H1 (cell line): ENCODE measurements around the gene KIF26B. TPM values are rescaled to one million over a fixed set of nuclear protein-coding genes. Genes with fewer than 3 reads are reported as not detected.

Experiments
- CTCF ChIA-PET: fragments of 300-600 bp; sonication (Branson Sonifier 250); formaldehyde crosslinking; loops from one replicate; lab custom pipeline; 2021; ENCODE audit not compliant: partially characterized antibody; lab: Charles Lee
- POLR2A ChIA-PET: fragments of 300-600 bp; sonication (Branson Sonifier 250); formaldehyde crosslinking; loops from one replicate; lab custom pipeline; 2021; ENCODE audit warnings: inconsistent platforms; ENCODE audit not compliant: partially characterized antibody; lab: Charles Lee
- DNase-seq, 2 experiments: peaks; one replicate each; pipeline versions ENCODE4 v3.0.0 to v3.0.0-alpha.2; 2010 to 2022; ENCODE audit warnings: low spot score in 2 of 2, low read depth in 1 of 2, mixed read lengths in 1 of 2
- FAIRE-seq: peaks from 2 replicates; lab custom pipeline; 2011; peaks lifted over from hg19 to GRCh38; lab: Jason Lieb, UNC
- H2AFZ ChIP-seq: 2 replicates; pipeline ENCODE4 v1.8.1; 2012; ENCODE audit warnings: low read length, inconsistent platforms
- H2AK5ac ChIP-seq: 2 replicates; pipeline ENCODE4 v1.6.1; 2013; ENCODE audit warnings: low read depth, low read length
- H2BK120ac ChIP-seq: replicated peaks from 2 replicates; pipeline ENCODE3; 2013; ENCODE audit warnings: low read depth, low read length, inconsistent platforms
- H2BK12ac ChIP-seq: 2 replicates; pipeline ENCODE4 v1.6.1; 2013; ENCODE audit warnings: low read depth, low read length
- H2BK15ac ChIP-seq: 2 replicates; pipeline ENCODE4 v1.6.1; 2013; ENCODE audit warnings: low read length
- H2BK20ac ChIP-seq: 2 replicates; pipeline ENCODE4 v1.6.1; 2013; ENCODE audit warnings: low read length
- H2BK5ac ChIP-seq: 2 replicates; pipeline ENCODE4 v1.6.1; 2013; ENCODE audit warnings: low read depth, low read length
- H3K14ac ChIP-seq: 2 replicates; pipeline ENCODE4 v1.6.1; 2013; ENCODE audit warnings: inconsistent platforms; ENCODE audit not compliant: insufficient read length
- H3K18ac ChIP-seq: 2 replicates; pipeline ENCODE4 v1.6.1; 2013; ENCODE audit warnings: low read length; ENCODE audit errors: extremely low read depth
- H3K23ac ChIP-seq: 2 replicates; pipeline ENCODE4 v1.6.1; 2013; ENCODE audit warnings: inconsistent platforms; ENCODE audit not compliant: insufficient read length
- H3K23me2 ChIP-seq: 2 replicates; pipeline ENCODE4 v1.6.1; 2013; ENCODE audit warnings: low read depth, low read length
- H3K27ac ChIP-seq: 2 replicates; pipeline ENCODE4 v1.6.1; 2011; ENCODE audit warnings: low read depth, low read length, inconsistent platforms
- H3K27me3 ChIP-seq, 4 experiments: replicated peaks in 1 of 4; 1 replicate in 1 of 4; 2 replicates in 3 of 4; pipeline versions ENCODE4 v1.6.1 to v1.8.1; 2011 to 2013; ENCODE audit warnings: low read length in 3 of 4, mild to moderate bottlenecking in 3 of 4, inconsistent platforms in 2 of 4, mixed read lengths in 2 of 4, moderate library complexity in 1 of 4; ENCODE audit not compliant: control insufficient read depth in 3 of 4, insufficient read depth in 3 of 4; ENCODE audit errors: extremely low read depth in 1 of 4
- H3K36me3 ChIP-seq, 4 experiments: 2 replicates each; pipeline versions ENCODE4 v1.6.1 to v1.8.1; 2011 to 2013; ENCODE audit warnings: mild to moderate bottlenecking in 4 of 4, low read length in 3 of 4, moderate library complexity in 2 of 4, control low read depth in 1 of 4, inconsistent platforms in 1 of 4; ENCODE audit not compliant: insufficient read depth in 4 of 4, control insufficient read depth in 2 of 4
- H3K4ac ChIP-seq: replicated peaks from 2 replicates; pipeline ENCODE3; 2013; ENCODE audit warnings: low read length, low read depth, mixed read lengths, inconsistent platforms; ENCODE audit not compliant: insufficient read length
- H3K4me1 ChIP-seq, 4 experiments: replicated peaks in 1 of 4; 1 replicate in 1 of 4; 2 replicates in 3 of 4; pipeline versions ENCODE4 v1.6.1 to v1.8.1; 2011 to 2013; ENCODE audit warnings: low read length in 3 of 4, inconsistent platforms in 2 of 4, mixed read lengths in 1 of 4; ENCODE audit not compliant: insufficient read depth in 4 of 4, control insufficient read depth in 3 of 4
- H3K4me2 ChIP-seq, 2 experiments: 2 replicates each; pipeline versions ENCODE4 v1.6.1 to v1.8.1; 2011 to 2013; ENCODE audit warnings: low read depth in 2 of 2, low read length in 2 of 2, control low read depth in 1 of 2, inconsistent platforms in 1 of 2, mild to moderate bottlenecking in 1 of 2; ENCODE audit not compliant: insufficient read depth in 1 of 2
- H3K4me3 ChIP-seq, 4 experiments: fragments of 200-600, 300-600 bp in 1 of 4; sonication (generic), shearing (Covaris generic), sonication (Bioruptor Twin) in 1 of 4; 2 replicates each; pipeline versions ENCODE4 v1.5.1 to v1.8.1; 2011 to 2016; ENCODE audit warnings: low read length in 4 of 4, low read depth in 3 of 4, control low read depth in 2 of 4, inconsistent platforms in 2 of 4, mild to moderate bottlenecking in 2 of 4, mixed read lengths in 1 of 4, moderate library complexity in 1 of 4; ENCODE audit not compliant: insufficient read depth in 2 of 4; ENCODE audit errors: extremely low read depth in 1 of 4
- H3K56ac ChIP-seq: replicated peaks from 2 replicates; pipeline ENCODE3; 2013; ENCODE audit warnings: low read depth, mild to moderate bottlenecking, mixed read lengths, low read length, inconsistent platforms; ENCODE audit not compliant: insufficient read length
- H3K79me1 ChIP-seq: 2 replicates; pipeline ENCODE4 v1.6.1; 2013; ENCODE audit warnings: low read depth, low read length, control low read depth
- H3K79me2 ChIP-seq, 2 experiments: 2 replicates each; pipeline versions ENCODE4 v1.6.1 to v1.8.1; 2012 to 2013; ENCODE audit warnings: low read length in 2 of 2, mild to moderate bottlenecking in 2 of 2, inconsistent platforms in 1 of 2; ENCODE audit not compliant: insufficient read depth in 2 of 2, control insufficient read depth in 1 of 2
- H3K9ac ChIP-seq, 4 experiments: replicated peaks in 1 of 4; 1 replicate in 1 of 4; 2 replicates in 3 of 4; pipeline versions ENCODE4 v1.6.1 to v1.8.1; 2011 to 2013; ENCODE audit warnings: low read depth in 3 of 4, low read length in 3 of 4, control low read depth in 2 of 4, mild to moderate bottlenecking in 2 of 4, moderate library complexity in 2 of 4, inconsistent platforms in 1 of 4; ENCODE audit errors: extremely low read depth in 1 of 4
- H3K9me3 ChIP-seq, 2 experiments: 2 replicates each; pipeline versions ENCODE4 v1.6.1 to v1.8.1; 2012 to 2013; ENCODE audit warnings: mild to moderate bottlenecking in 2 of 2, moderate library complexity in 2 of 2, control low read depth in 1 of 2, inconsistent platforms in 1 of 2, low read depth in 1 of 2, low read length in 1 of 2, mixed read lengths in 1 of 2; ENCODE audit not compliant: insufficient read depth in 2 of 2
- H4K20me1 ChIP-seq, 2 experiments: replicated peaks in 1 of 2; 2 replicates each; pipeline versions ENCODE3 to v1.8.1; 2011 to 2013; ENCODE audit warnings: inconsistent platforms in 2 of 2, low read length in 2 of 2, mild to moderate bottlenecking in 1 of 2; ENCODE audit not compliant: insufficient read depth in 2 of 2, control insufficient read depth in 1 of 2
- H4K5ac ChIP-seq: 2 replicates; pipeline ENCODE4 v1.6.1; 2013; ENCODE audit warnings: low read length, low read depth, mixed read lengths, inconsistent platforms; ENCODE audit not compliant: insufficient read length
- H4K8ac ChIP-seq: 2 replicates; pipeline ENCODE4 v1.8.0; 2013; ENCODE audit warnings: mild to moderate bottlenecking, moderate library complexity, low read length, inconsistent platforms; ENCODE audit not compliant: insufficient read depth; ENCODE audit errors: extremely low read depth
- H4K91ac ChIP-seq: replicated peaks from 2 replicates; pipeline ENCODE3; 2013; ENCODE audit warnings: low read length, mixed read lengths, inconsistent platforms; ENCODE audit not compliant: insufficient read length
- ASH2L ChIP-seq: fragments of 200-600, 300-600 bp; sonication (generic); IDR thresholded peaks from one replicate; pipeline ENCODE4 v1.7.1; 2017; ENCODE audit warnings: low read length
- BCL11A ChIP-seq, 2 experiments: IDR thresholded peaks; one replicate each; pipeline ENCODE4 v1.6.1; 2011; ENCODE audit warnings: low read depth in 2 of 2, low read length in 2 of 2, mild to moderate bottlenecking in 2 of 2
- FOSL1 ChIP-seq: IDR thresholded peaks from 2 replicates; pipeline ENCODE4 v1.6.1; 2011; ENCODE audit warnings: mild to moderate bottlenecking, low read depth, low read length, moderate library complexity; ENCODE audit not compliant: insufficient read depth
- GABPA ChIP-seq: IDR thresholded peaks from 2 replicates; pipeline ENCODE4 v1.6.1; 2011; ENCODE audit warnings: mild to moderate bottlenecking, low read length, moderate library complexity, borderline replicate concordance; ENCODE audit not compliant: insufficient read depth
- GTF2F1 ChIP-seq: IDR thresholded peaks from 2 replicates; pipeline ENCODE4 v1.6.1; 2012; ENCODE audit warnings: low read depth, low read length, improper control_type of control experiment, borderline replicate concordance
- KDM4A ChIP-seq: IDR thresholded peaks from one replicate; pipeline ENCODE4 v1.7.1; 2012; ENCODE audit warnings: low read depth, mild to moderate bottlenecking, moderate library complexity, low read length, inconsistent platforms; ENCODE audit not compliant: severe bottlenecking
- KDM5A ChIP-seq: fragments of 200-600 bp; IDR thresholded peaks from 2 replicates; pipeline ENCODE4 v1.7.1; 2012; ENCODE audit warnings: mild to moderate bottlenecking, low read length, inconsistent platforms, mixed read lengths
- NRF1 ChIP-seq: IDR thresholded peaks from 2 replicates; pipeline ENCODE4 v1.6.1; 2011; ENCODE audit warnings: mild to moderate bottlenecking, low read depth, low read length, improper control_type of control experiment
- POLR2A ChIP-seq, 2 experiments: IDR thresholded peaks; 1 replicate in 1 of 2; 2 replicates in 1 of 2; pipeline ENCODE4 v1.6.1; 2011; ENCODE audit warnings: low read depth in 2 of 2, low read length in 2 of 2, mild to moderate bottlenecking in 2 of 2; ENCODE audit errors: control extremely low read depth in 1 of 2
- POU5F1 ChIP-seq: IDR thresholded peaks from 2 replicates; pipeline ENCODE4 v1.6.1; 2011; ENCODE audit warnings: low read depth, mild to moderate bottlenecking, low read length, moderate library complexity
- SIN3A ChIP-seq, 2 experiments: IDR thresholded peaks in 1 of 2; conservative IDR thresholded peaks in 1 of 2; 2 replicates each; pipeline ENCODE4 v1.6.1; 2011 to 2012; ENCODE audit warnings: low read length in 2 of 2, improper control_type of control experiment in 1 of 2, low read depth in 1 of 2, mild to moderate bottlenecking in 1 of 2
- SIRT6 ChIP-seq: IDR thresholded peaks from one replicate; pipeline ENCODE4 v1.7.1; 2012; ENCODE audit warnings: low read length, inconsistent platforms
- TAF7 ChIP-seq: optimal IDR thresholded peaks from 2 replicates; pipeline ENCODE3; 2011; ENCODE audit warnings: low read depth, mild to moderate bottlenecking, inconsistent platforms, low read length, moderate library complexity, borderline replicate concordance
- WGBS, 2 experiments: shearing (Covaris generic) in 1 of 2; methylation state at CpG; one replicate each; pipeline versions ENCODE4 v1.1.6 to v1.1.7; 2013 to 2015; ENCODE audit warnings: low lambda C conversion rate in 2 of 2, mixed read lengths in 2 of 2, inconsistent platforms in 1 of 2, low coverage in 1 of 2, missing lambda C conversion rate in 1 of 2; ENCODE audit not compliant: insufficient replicate concordance in 2 of 2, insufficient coverage in 1 of 2, insufficient read length in 1 of 2; ENCODE audit errors: extremely low coverage in 1 of 2, missing lambda C conversion rate in 1 of 2; 5-methylcytosine and 5-hydroxymethylcytosine counted together
- polyA plus RNA-seq, 7 experiments: library from polyadenylated mRNA; depleted of rRNA in 3 of 7; stranded (reverse) in 5 of 7; unstranded in 2 of 7; fragments of >200 nt in 5 of 7; fragments of 200-250 nt in 2 of 7; gene quantifications; 1 replicate in 5 of 7; 2 replicates in 1 of 7; 4 replicates in 1 of 7; pipeline versions ENCODE4 v1.2.1 to v1.2.3, GENCODE V29; 2011 to 2013; ENCODE audit warnings: missing spikeins in 2 of 7, mixed read lengths in 2 of 7
- total RNA-seq: library from RNA; stranded (reverse); fragmentation: NEBNext Ultra II Directional; extraction: Animal tissue kit (Norgen Biotek cat#: 25700); gene quantifications from 2 replicates; pipeline ENCODE4 v1.2.1, GENCODE V29; 2021
- TF ChIP-seq, protein P1 (sequence below): IDR thresholded peaks from 2 replicates; pipeline ENCODE4 v1.6.1; 2012; ENCODE audit warnings: inconsistent platforms

Gene KIF26B
- total and polyA plus RNA-seq, 2 of the 8 experiments (the other 6 are each of a cell fraction or from before 2014, with no cell fraction given), result 0.06 to 0.28 TPM

DNA sequence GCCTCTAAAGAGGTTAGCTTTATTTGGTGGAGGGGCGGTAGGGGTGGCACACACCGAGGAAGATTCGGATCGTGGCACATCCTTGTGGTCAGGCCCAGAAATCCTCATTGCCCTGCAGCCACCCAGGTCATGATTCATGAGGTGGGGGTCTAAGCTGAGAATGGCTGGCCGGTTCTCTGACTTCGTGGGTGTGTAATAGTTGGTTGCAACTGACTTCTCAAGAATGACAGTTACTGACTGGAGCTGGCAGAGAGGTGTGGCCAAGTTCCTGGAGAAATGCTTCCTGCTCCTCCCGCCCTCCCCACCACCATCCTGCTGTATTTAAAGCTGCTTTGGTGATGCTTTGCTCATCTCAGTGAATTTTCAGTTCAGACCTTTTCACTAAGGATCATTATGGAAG is 198.6 kb downstream of the KIF26B start:
- no peaks in the 10 kb centered on the region; a peak in 1 of 7 replicates for H3K4me1 ChIP-seq
- no peaks in the 10 kb centered on the region for H3K79me2 ChIP-seq
- no peak overlapping the region for H3K4me2 ChIP-seq
- H3K4ac ChIP-seq, result no peak overlapping the region
- H4K5ac ChIP-seq, result no peak overlapping the region
- TF ChIP-seq POLR2A (IDR thresholded peaks at IDR 0.05; ENCODE audit: control extremely low read depth in 1 of 2, low read depth in 2 of 2, low read length in 2 of 2), result no peak
- TF ChIP-seq GTF2F1, result no peak
- TF ChIP-seq POU5F1, result no peak
- no peak for TF ChIP-seq SIN3A (conservative IDR thresholded peaks at IDR 0.05 in 1 of 2, IDR thresholded peaks at IDR 0.05 in 1 of 2; ENCODE audit: low read depth in 1 of 2, low read length in 2 of 2)
- no peak for TF ChIP-seq NRF1
- no peak for TF ChIP-seq GABPA
- no peak for TF ChIP-seq KDM5A
- no peak for TF ChIP-seq FOSL1
- TF ChIP-seq ASH2L, result no peak
- no peak for TF ChIP-seq KDM4A
- no peak for TF ChIP-seq TAF7
- TF ChIP-seq, protein P1, sequence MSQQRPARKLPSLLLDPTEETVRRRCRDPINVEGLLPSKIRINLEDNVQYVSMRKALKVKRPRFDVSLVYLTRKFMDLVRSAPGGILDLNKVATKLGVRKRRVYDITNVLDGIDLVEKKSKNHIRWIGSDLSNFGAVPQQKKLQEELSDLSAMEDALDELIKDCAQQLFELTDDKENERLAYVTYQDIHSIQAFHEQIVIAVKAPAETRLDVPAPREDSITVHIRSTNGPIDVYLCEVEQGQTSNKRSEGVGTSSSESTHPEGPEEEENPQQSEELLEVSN, result no peak
- TF ChIP-seq SIRT6, result no peak
- no peak for TF ChIP-seq BCL11A (IDR thresholded peaks at IDR 0.05; ENCODE audit: low read depth in 2 of 2, low read length in 2 of 2)
- 97% methylated on average over 5 of the region's 7 CpGs; no CpG with 5 or more reads in 1 of the 2 experiments for WGBS, 2 experiments
- H3K27ac ChIP-seq, result no peak overlapping the region
- H3K14ac ChIP-seq, result no peak overlapping the region
- FAIRE-seq (no peak), DNase-seq (no peak)
- no peaks in the 10 kb centered on the region for H3K79me1 ChIP-seq
- no peaks in the 10 kb centered on the region for H4K20me1 ChIP-seq
- H3K18ac ChIP-seq, result no peak overlapping the region
- no peak overlapping the region for H4K91ac ChIP-seq
- no peak overlapping the region for H3K23ac ChIP-seq
- ChIA-PET POLR2A (no interaction called here), CTCF (interaction anchor here (0.6 kb wide), 1 partner anchor 200 kb away, joined by 3 read pairs; no protein-coding TSS in a partner anchor)
- H3K9ac ChIP-seq, result no peak overlapping the region
- H2BK120ac ChIP-seq, result no peak overlapping the region
- H2AFZ ChIP-seq, result no peak overlapping the region
- H2BK15ac ChIP-seq, result no peak overlapping the region
- no peak overlapping the region for H4K8ac ChIP-seq
- H2BK20ac ChIP-seq, result no peak overlapping the region
- no peaks in the 10 kb centered on the region for H3K9me3 ChIP-seq
- H2BK12ac ChIP-seq, result no peak overlapping the region
- H2BK5ac ChIP-seq, result no peak overlapping the region
- no peaks in the 10 kb centered on the region for H3K36me3 ChIP-seq
- no peaks in the 10 kb centered on the region for H3K27me3 ChIP-seq
- no peaks in the 10 kb centered on the region for H3K23me2 ChIP-seq
- H3K4me3 ChIP-seq, result no peak overlapping the region
- H3K56ac ChIP-seq, result no peak overlapping the region
- H2AK5ac ChIP-seq, result no peak overlapping the region
